GM21447 (cell line): Measurements from ENCODE around the gene PLXNA4.

Experiments
- ATAC-seq: cut with Tn5 transposase; IDR thresholded peaks from one replicate; pipeline ENCODE4 v1.9.1; 2021; ENCODE audit not compliant: unreplicated experiment

Gene PLXNA4

GRCh38 chr7:132250480-132251326 lies 325.6 kb downstream of the PLXNA4 start:
- no peak for ATAC-seq

GRCh38 chr7:132249256-132249971 lies 326.9 kb downstream of the PLXNA4 start:
- no peak for ATAC-seq

GRCh38 chr7:132248841-132249240 lies 327.4 kb downstream of the PLXNA4 start:
- no peak for ATAC-seq

- ATAC-seq, result no peak
These were observed 328.2 kb downstream of the PLXNA4 start for GRCh38 chr7:132247995-132248618.

- ATAC-seq, result no peak
These were observed 329.7 kb downstream of the PLXNA4 start for GRCh38 chr7:132246591-132246990.

GRCh38 chr7:132245539-132245938 lies 330.7 kb downstream of the PLXNA4 start:
- ATAC-seq, result no peak

GRCh38 chr7:132244903-132245480 lies 331.3 kb downstream of the PLXNA4 start:
- ATAC-seq, result no peak

GRCh38 chr7:132243463-132243862 lies 332.8 kb downstream of the PLXNA4 start:
- ATAC-seq, result no peak

- ATAC-seq, result no peak
These were observed 333.2 kb downstream of the PLXNA4 start for GRCh38 chr7:132243051-132243450.

GRCh38 chr7:132242192-132242812 lies 334.0 kb downstream of the PLXNA4 start:
- no peak for ATAC-seq

- no peak for ATAC-seq
These were observed 335.3 kb downstream of the PLXNA4 start for GRCh38 chr7:132240821-132241422.

GRCh38 chr7:132240262-132240661 lies 336.0 kb downstream of the PLXNA4 start:
- ATAC-seq, result no peak

GRCh38 chr7:132239422-132239994 lies 336.8 kb downstream of the PLXNA4 start:
- ATAC-seq, result no peak

DNA sequence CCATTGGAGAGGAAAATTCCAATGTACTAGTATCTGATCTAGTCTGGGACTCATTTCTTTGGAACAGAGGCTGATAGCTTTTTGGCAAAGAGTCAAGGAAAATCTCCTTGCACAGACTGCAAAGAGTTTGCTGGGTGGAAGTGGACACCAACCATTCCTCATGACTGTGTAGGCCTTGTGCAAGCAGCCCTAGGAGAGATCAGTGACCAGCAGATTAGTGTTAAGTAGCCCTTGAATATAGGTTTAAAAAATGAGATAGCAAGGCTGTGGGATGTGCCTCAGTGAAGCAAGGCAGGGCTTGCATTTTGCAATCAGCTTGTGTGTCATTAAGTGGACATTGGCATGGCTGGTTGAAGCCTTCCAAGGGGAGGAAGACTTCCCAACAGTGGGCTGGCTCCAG lies 341.6 kb downstream of the PLXNA4 start:
- ATAC-seq, result no peak

DNA sequence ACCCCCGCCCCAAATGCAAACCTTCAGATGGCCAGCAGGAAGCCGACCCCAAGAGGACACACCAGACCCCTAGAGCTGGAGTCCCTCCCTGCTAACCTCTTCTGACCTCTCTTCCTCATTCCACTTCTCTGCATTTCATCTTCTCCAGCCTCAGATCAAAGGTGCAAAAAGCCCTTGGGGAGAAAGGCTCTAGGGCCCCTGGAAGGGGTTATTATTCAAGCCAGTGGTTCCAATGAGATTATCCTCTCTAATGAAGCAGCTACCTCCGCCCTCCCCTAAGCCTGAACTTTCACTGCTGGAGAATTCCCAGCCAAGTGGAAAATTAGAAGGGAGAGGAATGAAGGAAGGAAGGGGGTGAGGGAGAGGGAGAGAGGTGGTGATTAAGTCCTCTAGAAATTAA lies 343.9 kb downstream of the PLXNA4 start:
- ATAC-seq, result no peak

DNA sequence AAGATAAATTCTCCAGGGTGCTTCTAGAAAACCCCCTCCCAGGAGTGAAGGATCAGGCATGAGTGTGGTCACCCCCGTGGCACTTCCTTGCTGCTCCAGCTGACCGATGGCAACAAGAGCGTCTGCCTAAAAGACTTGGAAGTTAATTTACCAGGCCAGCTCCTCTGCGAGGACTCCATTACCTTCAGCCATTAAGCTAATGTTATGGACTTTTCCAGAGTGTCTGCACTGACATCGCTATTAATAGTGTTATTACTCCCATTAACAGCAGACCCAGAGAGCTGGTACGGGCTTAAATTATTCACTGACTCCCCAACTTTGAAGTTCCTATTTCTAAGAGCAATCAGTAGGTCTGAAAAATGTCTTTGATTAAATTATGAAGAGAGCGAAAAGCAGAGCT lies 345.8 kb downstream of the PLXNA4 start:
- no peak for ATAC-seq

- no peak for ATAC-seq
These were observed 348.0 kb downstream of the PLXNA4 start for GRCh38 chr7:132228240-132228639.

DNA sequence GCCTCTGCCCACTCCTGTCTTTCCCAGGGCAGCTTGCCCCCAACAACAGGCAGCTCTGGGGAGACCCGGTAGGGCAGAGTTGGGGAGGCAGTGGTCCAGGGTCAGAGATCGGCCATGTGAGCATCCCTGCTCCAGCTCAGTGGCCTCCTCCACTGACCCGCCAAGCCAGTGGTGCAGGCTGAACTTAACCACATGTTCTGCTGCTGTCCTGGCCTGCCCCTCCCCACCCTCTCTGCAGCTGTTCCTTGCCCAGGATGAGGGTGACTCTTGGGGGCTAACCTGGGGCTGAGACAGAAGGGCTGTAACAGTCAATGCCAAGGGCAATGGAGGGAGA lies 349.3 kb downstream of the PLXNA4 start:
- no peak for ATAC-seq

DNA sequence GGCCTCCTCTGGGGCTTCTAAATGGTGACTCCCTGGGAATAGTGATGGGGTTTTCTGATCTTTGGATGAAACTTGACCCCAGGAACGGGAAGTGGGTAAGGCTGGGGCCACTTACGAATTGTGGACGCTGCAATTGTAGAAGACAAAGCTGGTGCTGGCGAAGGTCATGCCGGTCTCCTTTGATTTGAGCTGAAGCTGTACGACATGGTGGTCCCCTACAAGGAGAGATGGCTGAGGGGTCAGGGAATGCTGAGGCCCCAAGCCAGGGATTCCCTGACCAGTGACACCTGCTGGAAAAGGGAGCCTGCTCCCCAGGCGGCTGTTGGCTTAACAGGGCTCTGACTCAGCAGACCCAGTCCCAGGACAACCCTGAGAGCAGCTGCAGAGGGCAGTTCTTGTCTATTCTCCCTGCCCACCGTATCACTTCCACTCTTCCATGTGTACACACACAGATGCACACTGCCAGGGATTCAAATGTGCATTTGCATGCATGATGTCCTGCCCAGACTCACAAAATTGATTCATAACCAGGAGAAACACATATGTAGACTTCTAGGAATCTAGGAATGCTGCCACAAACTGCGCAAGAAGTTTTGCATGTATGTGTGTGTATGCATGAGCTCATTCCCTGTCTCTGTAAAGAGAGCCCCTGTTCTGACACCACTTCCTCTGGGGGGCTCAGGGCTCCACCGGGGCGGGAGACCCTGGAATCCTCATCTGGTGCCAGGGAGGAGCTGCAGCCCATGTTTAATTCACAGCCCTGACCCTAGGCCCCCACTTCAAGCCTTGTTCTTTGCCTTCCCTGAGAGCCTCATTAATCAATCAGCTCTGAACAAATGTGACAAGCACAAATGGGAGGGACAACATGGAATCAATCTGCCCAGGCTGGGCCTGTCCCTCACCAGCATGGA lies 350.0 kb downstream of the PLXNA4 start:
- ATAC-seq, result no peak
